AG09309 (cell line): Measurements from ENCODE around the gene EMILIN2.

Source experiments
- DNase-seq: peaks from one replicate; pipeline ENCODE4 v3.0.0-alpha.2; 2010; ENCODE audit warnings: low read depth
- H3K4me3 ChIP-seq: 2 replicates; pipeline ENCODE4 v1.5.1; 2011; ENCODE audit warnings: mild to moderate bottlenecking, low read depth, low read length, moderate library complexity; ENCODE audit not compliant: control insufficient read depth
- TF ChIP-seq, protein P1 (sequence below): IDR thresholded peaks from 2 replicates; pipeline ENCODE4 v1.5.1; 2011; ENCODE audit warnings: mild to moderate bottlenecking, low read depth, low read length, inconsistent platforms; ENCODE audit not compliant: insufficient read depth, control insufficient read depth; ENCODE audit errors: missing control alignments

The EMILIN2 gene

DNA sequence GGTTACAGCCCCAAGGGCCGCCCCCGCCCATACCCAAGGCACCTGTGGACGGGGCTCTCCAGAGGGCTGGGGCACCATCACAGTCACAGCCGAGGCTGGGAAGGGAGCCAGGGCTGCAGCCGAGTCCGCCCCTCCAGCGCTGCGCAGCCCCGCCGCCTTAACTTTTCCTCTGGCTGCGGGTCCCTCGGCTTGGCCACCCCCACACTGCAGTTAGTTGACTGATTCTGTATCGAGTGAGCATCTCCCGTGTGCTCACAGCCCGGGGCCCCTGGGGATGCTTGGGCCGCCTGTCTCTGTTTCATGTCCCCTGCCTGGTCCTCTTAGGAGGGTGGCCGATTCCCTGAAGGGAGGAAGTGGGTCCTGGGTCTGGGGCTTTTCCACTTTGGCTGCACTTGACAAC, 33.7 kb downstream of the EMILIN2 start:
- DNase-seq = no peak
- H3K4me3 ChIP-seq = no peak overlapping the region
- TF ChIP-seq, protein P1, sequence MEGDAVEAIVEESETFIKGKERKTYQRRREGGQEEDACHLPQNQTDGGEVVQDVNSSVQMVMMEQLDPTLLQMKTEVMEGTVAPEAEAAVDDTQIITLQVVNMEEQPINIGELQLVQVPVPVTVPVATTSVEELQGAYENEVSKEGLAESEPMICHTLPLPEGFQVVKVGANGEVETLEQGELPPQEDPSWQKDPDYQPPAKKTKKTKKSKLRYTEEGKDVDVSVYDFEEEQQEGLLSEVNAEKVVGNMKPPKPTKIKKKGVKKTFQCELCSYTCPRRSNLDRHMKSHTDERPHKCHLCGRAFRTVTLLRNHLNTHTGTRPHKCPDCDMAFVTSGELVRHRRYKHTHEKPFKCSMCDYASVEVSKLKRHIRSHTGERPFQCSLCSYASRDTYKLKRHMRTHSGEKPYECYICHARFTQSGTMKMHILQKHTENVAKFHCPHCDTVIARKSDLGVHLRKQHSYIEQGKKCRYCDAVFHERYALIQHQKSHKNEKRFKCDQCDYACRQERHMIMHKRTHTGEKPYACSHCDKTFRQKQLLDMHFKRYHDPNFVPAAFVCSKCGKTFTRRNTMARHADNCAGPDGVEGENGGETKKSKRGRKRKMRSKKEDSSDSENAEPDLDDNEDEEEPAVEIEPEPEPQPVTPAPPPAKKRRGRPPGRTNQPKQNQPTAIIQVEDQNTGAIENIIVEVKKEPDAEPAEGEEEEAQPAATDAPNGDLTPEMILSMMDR = no peak

DNA sequence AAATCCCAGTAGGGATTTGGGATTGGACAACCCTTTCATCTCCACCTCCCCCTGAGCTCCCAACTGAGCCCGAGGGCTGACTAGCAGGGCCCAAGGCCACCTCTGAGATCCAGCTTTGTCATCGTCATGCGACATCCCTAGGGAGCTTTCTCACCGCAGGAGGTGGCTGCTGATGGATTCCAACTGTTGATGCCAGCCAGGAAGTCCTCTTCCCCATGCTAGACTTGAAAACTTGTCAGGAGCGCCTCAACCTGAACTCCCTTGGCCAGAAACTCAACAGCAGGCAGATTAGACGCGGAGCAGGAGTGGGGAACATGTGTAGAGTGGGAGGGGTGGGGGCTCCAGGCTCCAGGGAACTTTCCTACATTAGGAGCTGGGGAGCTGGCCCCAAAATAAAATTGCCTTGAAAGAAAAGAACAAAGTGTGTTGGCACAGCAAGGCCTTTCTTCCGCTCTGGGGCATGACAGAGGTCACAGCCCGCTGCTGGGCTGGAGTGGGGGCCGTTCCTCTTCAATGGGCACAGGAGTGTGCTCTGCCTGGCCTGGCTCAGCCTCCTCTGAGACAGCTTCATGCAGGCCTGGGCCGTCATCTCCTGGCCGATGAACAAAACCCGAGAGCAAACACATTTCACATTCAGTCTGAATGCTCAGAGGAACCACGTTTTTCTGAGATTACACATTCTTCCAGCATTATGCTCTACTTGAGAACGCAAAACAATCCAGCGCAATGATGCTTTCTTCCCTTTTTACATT, 34.5 kb downstream of the EMILIN2 start:
- H3K4me3 ChIP-seq = no peak overlapping the region
- TF ChIP-seq, protein P1 = peak; percentile 40
- DNase-seq = peak; percentile 74

DNA sequence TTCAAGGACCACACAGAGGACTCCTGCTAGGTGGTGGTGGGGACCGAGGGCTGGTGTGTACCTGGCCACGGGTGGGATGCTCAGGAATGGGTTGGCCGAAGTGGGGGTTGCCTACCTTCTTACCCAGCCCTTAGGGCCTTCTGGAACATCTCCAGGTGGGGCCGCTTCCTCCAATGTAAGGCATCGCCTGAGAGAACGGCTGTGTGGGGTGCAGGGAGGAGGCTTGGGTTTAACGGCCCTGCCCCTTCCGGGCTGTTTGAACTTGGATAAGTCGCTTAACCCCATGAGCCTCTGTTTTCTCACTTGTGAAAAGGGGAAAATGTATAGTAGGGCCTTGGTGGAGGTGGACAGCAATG, 35.0 kb downstream of the EMILIN2 start:
- TF ChIP-seq, protein P1 = no peak
- DNase-seq = no peak
- H3K4me3 ChIP-seq = no peak overlapping the region

DNA sequence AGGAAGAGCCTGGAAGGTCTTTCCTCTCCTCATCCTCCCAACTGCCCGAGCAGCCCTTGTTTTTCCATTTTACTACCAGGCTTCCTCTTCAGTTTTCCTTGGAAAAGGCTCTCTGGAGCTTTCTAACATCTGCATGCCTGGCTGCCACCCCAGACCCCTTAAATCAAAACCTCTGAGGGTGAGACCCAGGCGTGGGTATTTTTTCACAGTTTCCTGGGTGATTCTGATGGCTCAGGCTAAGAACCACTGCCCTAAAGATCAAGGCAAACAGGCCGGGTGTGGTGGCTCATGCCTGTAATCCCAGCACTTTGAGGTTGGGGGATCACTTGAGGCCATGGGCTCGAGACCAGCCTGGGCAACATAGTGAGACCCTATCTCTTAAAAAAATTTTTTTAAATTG, 35.4 kb downstream of the EMILIN2 start:
- no peak for DNase-seq
- no peak overlapping the region for H3K4me3 ChIP-seq
- TF ChIP-seq, protein P1 = no peak

DNA sequence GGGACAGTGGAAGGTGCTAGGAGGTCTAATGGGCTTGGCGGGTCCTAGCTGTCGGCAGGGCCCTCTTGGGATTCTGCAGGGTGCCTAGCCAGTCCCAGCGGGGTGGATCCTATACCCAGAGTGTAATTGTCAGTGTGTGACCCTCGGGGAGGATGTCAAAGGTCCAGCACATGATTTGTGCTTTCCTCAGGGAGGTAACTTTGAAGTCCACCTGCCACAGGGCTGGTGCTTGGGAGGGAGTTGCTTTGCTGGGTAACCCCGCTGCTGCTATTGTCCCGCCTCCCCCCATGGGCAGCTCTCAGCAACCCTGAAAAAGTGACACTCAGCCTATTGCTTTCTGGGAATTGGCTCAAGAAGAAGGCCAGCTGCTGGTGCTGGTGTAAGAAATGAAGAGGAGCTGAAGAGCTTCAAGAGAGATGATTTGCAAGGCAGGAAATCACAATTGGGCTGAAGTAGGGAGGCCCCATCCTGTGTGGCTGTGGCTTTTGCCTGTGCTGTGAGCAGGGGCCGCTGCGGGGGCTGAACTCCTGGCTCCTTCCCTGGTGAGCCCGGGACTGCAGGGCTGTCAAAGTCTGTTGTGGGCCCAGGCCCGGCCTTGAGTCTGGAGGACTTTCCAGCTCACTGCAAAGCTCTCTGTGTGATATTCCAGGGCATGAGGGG, 36.4 kb downstream of the EMILIN2 start:
- no peak overlapping the region for H3K4me3 ChIP-seq
- DNase-seq = no peak
- TF ChIP-seq, protein P1 = no peak

DNA sequence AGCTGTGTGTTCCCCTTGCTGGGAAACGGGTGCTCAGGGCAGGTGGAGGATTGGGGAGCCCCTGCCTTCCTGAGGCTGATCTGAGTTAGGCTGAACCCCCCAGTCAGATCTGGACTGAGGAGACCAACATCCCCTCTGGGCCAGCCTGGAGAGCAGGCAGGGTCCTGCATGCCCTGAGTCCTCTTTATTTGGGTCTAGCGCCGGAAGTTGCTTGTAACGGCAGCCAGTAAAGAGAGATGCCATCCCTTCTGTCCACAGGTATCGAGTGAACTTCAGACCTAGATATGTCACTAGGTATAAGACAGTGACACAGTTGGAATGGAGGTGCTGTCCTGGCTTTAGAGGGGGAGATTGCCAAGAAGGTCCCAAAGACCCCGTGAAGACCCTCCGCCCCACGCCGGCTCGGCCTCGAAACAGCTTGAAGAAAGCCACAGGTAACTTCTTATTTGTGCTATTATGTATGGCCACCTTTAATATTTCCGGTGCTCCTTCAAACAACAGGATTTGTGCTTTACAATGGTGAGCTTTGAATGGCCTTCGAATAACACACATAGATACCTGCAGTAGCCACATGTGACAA, 38.0 kb downstream of the EMILIN2 start:
- TF ChIP-seq, protein P1 = no peak
- H3K4me3 ChIP-seq = no peak overlapping the region
- no peak for DNase-seq
